Stimulated activated CD8-positive, alpha-beta memory T cell treated with anti-CD3 and anti-CD28 coated beads, Interleukin-2, amount 100 ng/mL, for 1 hour (primary cell): ENCODE measurements around the gene AARS1.
"Not testable (repeated sequence)": the region's sequence is repeated elsewhere in the genome, so short reads cannot be mapped to it uniquely, and the experiment has no call there.

ENCODE experiments used
- DNase-seq, 2 donors: peaks; one replicate each; pipeline ENCODE4 v3.0.0-alpha.2; 2020; ENCODE audit warnings: low read depth in 2 of 2

The AARS1 gene

DNA sequence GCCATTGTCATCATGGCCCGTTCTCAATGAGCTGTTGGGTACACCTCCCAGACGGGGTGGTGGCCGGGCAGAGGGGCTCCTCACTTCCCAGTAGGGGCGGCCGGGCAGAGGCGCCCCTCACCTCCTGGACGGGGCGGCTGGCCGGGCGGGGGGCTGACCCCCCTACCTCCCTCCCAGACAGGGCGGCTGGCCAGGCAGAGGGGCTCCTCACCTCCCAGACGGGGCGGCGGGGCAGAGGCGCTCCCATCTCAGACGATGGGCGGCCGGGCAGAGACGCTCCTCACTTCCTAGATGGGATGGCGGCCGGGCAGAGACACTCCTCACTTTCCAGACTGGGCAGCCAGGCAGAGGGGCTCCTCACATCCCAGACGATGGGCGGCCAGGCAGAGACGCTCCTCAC lies 64.7 kb downstream of the AARS1 start:
- DNase-seq: not testable (repeated sequence)

- DNase-seq: not testable (repeated sequence)
These were observed 65.3 kb downstream of the AARS1 start for GRCh38 chr16:70223971-70224513.

DNA sequence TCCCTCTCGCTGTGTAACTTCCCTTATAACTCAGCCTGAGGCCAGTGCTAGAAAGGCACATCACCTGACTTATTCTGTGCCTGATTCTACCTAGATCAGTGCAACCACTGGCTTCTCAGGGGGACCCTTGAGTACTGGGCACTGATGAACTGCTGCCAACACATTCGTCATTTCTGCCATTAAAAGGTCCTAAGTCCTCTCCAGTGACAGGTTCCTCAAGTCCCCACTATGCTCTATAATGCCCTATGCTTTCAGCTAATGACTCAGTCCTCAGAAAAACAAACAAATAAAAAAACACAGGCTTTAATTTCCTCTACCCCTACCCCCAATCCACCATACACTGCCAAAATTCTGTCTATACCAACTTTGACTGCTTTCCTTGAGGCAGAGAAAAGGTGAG lies 66.1 kb downstream of the AARS1 start:
- DNase-seq: not testable (repeated sequence)

- not testable (repeated sequence) for DNase-seq
These were observed 66.7 kb downstream of the AARS1 start for GRCh38 chr16:70222574-70222973.

DNA sequence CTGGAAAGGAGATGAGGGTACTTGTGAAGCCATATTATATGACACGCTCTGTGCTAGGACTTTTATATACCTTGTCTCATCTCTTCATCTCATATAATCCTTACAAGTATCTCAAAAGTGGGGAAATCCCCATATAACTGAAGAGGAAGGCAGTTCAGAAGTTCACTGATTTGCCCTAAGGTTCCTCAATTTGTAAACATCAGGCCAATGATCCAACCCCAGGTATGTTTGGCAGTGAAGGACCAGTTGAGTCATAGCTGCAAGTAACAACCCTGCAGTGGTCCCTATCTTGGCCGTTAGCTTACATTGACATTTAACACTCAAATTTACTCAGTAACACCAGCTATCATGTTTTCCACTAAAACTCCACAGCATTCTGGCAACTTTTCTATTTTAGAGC lies 70.7 kb downstream of the AARS1 start:
- not testable (repeated sequence) for DNase-seq

- DNase-seq: not testable (repeated sequence)
These were observed 82.9 kb downstream of the AARS1 start for GRCh38 chr16:70206382-70206781.

- not testable (repeated sequence) for DNase-seq
These were observed 84.5 kb downstream of the AARS1 start for GRCh38 chr16:70204668-70205405.

- not testable (repeated sequence) for DNase-seq
These were observed 85.3 kb downstream of the AARS1 start for GRCh38 chr16:70204010-70204409.

- DNase-seq: not testable (repeated sequence)
These were observed 85.8 kb downstream of the AARS1 start for GRCh38 chr16:70203508-70203907.
